HG03342 (cell line): ENCODE results near the gene NEU4.
"Not testable (repeated sequence)": the region's sequence is repeated elsewhere in the genome, so short reads cannot be mapped to it uniquely, and the experiment has no call there.

ENCODE experiments used
- ATAC-seq: cut with Tn5 transposase; IDR thresholded peaks from one replicate; pipeline ENCODE4 v1.9.1; 2021; ENCODE audit warnings: mild to moderate bottlenecking, moderate library complexity; ENCODE audit not compliant: unreplicated experiment

Gene NEU4, protein sequence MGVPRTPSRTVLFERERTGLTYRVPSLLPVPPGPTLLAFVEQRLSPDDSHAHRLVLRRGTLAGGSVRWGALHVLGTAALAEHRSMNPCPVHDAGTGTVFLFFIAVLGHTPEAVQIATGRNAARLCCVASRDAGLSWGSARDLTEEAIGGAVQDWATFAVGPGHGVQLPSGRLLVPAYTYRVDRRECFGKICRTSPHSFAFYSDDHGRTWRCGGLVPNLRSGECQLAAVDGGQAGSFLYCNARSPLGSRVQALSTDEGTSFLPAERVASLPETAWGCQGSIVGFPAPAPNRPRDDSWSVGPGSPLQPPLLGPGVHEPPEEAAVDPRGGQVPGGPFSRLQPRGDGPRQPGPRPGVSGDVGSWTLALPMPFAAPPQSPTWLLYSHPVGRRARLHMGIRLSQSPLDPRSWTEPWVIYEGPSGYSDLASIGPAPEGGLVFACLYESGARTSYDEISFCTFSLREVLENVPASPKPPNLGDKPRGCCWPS

DNA sequence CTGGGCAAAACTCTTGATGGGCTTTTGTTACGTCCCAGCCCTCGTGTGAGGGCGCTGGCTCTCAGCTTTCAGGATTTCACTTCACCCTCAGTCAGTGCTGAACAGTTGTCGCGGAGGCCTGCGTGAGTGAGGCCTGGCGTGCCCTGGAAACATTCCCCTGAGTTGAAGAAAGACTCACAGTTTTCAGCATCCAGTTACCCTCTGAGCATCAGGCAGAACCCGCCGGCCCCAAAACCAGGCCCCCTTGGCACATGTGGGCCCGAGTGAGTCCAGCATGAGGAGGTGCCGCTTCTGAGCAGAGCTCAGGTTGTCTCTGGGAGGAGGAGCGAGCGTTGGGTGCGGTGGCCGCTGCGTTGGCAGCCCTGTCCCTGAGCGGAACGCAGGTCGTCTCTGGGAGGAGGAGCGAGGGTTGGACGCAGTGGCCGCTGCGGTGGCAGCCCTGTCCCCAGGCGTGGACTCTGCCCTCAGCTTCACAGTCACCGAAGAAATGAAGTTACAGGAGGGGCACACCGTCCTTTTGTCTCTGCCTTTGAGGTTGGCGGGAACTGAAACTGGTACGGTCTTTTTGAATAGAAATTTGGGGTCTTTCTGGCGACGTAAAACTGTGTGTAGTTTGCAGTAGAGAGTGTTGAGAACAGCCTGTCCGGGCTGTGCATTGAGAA is at the start of gene NEU4:
Gene NEU4 (plus strand): TSS at position 473 of the 662 bp plus-strand sequence. CDS start 5,292 bp downstream, outside the sequence.
- ATAC-seq: no peak

DNA sequence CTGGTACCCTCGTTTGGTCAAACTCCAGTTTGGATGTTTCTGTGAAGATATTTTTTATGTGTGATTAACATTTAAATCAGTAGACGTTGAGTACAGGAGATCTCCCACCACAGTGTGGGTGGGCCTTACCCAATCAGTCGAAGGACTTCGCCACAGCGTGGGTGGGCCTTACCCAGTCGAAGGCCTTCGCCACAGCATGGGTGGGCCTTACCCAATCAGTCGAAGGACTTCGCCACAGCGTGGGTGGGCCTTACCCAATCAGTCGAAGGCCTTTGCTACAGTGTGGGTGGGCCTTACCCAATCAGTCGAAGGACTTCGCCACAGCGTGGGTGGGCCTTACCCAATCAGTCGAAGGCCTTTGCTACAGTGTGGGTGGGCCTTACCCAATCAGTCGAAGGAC is 49.1 kb upstream of the NEU4 start:
- not testable (repeated sequence) for ATAC-seq

DNA sequence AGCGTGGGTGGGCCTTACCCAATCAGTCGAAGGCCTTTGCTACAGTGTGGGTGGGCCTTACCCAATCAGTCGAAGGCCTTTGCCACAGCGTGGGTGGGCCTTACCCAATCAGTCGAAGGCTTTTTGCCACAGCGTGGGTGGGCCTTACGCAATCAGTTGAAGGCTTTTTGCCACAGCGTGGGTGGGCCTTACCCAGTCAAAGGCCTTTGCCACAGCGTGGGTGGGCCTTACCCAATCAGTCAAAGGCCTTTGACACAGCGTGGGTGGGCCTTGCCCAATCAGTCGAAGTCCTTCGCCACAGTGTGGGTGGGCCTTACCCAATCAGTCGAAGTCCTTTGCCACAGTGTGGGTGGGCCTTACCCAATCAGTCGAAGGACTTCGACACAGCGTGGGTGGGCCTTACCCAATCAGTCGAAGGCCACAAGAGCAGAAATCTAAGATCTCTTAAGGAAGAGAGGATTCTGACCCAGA is 48.7 kb upstream of the NEU4 start:
- ATAC-seq: no peak

DNA sequence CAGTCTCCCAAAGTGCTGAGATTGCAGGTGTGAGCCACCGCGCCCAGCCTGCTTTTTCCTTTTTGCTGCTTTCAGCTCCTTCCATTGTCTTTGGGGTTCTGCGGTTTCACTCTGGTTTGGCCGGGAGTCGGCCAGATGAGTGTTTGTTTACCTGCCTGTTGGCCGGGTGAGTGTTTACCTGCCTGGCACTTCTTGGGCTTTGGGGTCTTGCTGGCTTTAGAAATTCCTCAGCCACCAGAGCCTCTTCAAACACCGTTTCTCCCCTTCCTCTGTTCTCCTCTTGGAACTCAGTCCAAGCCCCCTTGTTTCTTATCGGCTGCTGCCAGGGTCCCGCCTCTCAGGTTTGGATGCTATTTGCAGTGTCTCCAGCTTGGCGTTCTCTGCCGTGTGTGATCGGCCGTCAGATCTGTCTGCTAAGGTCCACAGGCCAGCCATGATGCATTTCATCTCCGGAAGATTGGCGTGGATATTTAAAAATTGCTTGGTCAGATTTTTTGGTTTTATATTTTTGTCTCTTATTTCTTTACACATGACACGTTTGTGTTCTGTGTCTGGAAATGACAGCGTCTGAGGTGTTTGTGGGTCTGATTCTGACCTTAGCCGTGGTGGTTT is 46.6 kb upstream of the NEU4 start:
- ATAC-seq: no peak

DNA sequence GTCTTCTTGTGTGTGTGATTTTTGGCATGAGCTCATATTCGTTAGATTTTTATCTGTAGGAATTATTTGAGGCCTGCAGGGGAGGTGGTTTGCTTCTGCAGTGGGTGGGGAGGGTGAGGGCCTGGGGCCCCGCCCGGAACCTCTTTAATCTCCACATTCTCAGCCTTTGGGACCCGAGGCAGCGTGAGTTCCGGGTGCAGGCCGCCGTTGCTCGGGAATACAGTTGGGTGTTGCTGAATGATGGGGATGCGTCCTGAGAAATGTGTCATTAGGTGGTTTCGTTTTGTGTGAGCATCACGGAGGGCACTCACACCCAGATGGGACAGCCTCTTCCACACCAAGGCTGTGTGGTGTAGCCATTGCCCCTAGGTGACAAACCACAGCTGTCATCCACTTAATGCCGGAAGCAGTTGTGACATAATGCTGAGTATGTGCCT is 46.0 kb upstream of the NEU4 start:
- no peak for ATAC-seq

DNA sequence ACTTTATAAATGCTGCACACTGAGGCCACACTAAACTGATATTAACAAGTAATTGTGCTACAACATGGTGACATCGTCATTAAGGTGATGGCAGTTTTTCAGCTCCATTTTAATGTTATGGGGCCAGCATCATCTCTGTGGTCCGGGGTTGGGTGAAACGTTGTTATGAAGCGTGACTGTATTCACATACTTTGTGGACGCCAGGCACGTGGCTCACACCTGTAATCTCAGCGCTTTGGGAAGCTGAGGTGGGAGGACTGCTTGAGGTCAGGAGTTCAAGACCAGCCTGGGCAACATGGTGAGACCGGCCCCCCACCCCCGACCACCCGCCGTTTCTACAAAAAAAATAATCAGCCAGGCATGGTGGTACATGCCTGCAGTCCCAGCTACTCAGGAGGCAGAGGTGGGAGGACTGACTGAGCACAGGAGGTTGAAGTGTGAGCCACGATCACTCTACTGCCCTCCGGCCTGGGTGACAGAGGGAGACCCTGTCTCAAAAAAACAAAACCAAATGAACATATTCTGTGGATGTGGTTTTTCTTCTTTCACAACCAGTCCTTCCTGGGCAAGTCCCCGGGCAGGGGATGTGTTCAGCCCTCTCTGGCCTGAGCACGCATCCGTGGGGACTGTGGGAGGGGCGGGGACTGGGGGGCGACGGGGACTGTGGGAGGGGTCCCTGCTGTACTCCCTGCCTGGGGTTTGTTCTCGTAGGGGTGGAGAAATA is 45.3 kb upstream of the NEU4 start:
- ATAC-seq: no peak

DNA sequence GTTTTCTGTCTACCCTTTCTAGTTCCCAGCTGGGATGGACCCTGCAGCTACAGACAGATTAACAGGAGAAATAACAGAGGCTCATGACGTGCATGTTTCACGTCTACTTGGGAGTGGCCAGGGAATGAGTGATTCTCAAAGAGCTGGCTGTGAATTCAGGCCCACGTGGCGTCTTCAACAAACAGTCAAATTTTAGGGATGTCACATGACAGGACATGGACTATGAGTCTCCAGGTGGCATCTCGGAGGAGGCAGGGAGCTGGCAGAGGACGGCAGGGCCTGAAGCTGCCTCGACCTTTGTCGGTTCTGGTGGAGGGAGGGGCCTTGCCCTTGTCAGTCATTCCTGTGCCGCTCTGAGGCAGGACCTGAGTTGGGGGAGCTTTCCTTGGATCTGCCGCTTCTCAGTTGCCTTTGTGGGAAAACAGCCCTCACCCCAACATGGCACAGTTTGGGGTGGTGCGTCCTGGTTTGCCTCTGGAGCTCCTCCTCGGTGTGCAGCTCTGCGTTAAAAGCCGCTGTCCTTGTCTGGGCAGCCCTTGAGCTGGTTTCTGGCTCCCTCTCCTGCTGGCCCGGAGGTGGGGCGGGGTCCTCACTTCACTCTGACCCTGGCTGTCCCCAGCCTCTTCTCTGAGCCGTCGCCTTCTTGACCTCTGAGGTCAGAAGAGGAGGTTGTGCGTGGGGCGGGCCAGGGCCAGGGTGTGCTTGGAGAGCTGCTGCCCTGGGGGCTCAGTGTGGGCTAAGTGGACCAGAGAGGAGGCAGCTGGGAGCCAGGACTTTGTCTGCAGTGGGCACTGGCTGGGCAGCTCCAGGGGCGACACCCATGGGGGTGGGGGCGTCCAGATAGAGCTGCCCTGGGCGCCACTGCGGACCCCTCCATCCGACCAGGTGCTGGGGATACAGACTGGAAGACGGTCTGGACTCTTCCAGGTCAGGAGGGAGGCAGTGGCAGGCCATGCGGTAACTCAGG is 44.4 kb upstream of the NEU4 start:
- no peak for ATAC-seq

DNA sequence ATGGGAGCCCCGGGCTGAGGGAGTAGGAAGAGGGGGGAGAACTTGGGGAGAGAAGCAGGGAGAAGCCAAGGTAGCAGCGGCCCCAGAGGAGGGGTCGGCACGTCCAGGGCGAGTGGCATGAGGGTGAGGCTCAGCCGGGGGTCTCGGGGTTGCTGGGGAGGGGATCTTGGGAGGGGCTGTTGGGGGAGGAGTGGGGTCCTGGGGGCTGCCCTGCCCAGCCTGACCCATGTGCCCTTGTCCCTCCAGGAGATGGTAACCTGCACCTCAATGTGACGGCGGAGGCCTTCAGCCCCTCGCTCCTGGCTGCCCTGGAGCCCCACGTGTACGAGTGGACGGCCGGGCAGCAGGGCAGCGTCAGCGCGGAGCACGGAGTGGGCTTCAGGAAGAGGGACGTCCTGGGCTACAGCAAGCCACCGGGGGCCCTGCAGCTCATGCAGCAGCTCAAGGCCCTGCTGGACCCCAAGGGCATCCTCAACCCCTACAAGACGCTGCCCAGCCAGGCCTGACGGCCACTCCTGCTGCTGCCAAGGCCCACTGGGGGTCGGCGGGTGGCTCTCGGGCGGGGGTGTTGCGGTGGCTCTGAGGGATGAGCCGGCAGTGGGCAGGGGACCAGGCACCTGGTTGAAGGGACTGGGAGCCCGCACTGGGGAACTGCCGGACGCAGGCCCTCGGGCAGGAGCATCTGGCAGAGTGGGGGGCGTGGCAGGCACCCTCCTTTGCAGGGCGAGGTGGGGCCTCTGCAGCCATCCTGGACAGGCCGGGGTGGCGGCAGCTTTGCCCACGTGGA is 41.3 kb upstream of the NEU4 start:
- ATAC-seq: no peak

DNA sequence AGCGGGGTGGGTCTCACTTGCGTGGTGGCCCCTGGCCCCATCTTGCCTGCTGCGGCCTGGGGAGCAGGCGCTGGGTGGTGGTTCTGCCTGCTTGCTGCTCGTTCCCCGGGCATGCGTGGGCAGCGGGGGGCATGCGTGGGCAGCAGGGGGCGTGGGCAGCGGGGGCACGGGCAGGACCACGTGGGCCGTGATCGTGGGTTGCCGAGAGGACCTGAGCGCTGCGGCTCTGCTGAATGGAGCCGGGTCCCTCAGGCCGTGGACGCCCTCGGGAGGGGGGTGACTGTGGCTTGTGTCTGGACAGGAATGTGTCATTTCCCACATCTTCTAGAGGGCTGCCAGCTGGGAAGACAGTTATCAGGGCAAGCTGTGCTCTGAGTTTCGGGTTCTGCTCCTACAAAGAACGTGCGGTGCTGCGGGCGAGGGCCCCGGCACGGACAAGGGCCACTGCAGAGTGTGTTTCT is 40.7 kb upstream of the NEU4 start:
- no peak for ATAC-seq

DNA sequence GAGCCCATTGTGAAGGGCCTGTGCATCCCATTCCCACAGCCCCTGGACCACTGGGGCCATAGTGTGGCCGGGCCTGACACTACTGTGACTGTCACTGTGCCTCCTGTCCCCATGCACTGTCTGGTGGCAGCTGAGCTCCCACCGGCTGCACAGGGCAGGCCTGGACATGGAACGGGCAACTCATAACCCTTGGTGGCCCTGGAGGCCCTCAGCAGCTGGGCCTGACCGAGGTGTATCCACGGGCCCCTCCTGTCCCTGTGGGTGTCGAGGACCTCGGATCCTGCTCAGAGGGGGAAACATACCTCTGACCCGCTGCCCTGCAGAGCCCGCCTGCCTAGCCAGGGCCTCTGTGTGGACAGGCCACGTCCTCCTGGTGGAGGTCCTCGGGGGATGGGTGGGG is 40.1 kb upstream of the NEU4 start:
- ATAC-seq: no peak

DNA sequence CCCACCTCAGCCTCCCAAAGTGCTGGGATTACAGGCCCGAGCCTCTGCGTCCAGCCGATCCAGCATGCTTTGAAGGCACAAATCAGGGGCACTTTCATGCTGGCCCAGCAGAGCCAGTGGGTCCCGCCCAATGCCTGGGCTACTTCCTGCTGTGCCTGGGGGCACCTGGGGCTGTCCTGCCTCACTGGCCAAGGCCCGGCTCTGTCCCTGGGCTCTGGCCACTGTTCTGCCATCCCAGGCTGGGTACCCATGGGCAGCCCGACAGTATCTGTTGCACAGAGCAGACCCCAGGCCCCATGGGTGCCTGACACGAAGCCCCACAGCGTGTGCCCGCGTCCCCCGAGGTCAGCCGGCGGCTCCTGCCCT is 39.2 kb upstream of the NEU4 start:
- no peak for ATAC-seq

DNA sequence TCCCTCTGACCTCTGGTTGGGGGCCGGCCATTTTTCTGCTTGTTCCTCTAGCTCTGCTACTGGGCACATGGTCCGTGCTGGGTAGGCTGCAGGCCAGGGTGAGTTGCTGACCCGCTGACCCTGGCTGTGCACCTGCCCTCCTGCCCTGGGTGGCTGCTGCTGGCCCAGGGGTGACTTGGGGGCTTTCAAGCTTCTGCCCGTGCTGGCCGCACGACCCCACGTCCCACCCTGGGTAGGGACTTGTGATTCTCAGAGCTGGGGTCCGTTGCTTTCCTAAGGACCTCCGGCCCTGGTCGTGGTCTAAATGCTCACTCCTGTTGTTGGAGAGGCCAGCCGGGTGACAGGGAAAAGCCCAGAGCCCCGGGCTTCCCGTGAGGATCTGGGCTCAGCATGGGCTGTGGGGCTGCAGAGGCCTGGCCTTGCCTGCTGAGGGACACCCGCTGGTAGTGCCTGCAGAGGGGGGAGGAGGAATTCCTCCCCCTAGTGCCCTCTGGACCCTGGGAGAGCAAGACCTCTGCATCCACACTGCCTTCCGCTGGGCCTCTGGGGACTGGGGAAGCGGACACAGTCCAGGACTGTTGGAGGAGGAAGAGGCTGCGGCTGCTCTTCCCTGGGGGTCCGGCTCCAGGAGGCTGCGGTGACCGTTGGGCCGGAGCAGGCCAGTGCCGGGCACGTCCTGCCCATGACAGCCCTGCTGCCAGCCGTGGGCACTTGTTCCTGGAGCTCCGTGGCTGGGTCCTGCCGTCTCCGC is 38.6 kb upstream of the NEU4 start:
- ATAC-seq: no peak

DNA sequence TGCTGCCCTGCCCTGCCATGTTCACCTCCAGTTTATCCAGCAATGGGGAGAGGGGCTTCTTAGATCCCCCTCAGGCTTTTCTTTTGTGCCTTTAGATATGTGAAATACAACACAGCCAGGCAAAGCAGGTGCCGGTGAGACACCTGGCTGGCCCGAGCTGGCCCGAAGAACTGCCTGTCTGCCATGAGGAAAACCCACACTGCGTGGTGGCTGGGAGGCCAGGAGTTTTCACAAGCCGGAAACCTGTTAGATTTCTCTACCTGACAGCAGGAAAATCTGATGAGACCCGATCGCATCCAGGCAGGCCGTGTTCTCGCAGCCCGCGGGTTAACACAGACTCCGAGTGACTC is 38.1 kb upstream of the NEU4 start:
- no peak for ATAC-seq

DNA sequence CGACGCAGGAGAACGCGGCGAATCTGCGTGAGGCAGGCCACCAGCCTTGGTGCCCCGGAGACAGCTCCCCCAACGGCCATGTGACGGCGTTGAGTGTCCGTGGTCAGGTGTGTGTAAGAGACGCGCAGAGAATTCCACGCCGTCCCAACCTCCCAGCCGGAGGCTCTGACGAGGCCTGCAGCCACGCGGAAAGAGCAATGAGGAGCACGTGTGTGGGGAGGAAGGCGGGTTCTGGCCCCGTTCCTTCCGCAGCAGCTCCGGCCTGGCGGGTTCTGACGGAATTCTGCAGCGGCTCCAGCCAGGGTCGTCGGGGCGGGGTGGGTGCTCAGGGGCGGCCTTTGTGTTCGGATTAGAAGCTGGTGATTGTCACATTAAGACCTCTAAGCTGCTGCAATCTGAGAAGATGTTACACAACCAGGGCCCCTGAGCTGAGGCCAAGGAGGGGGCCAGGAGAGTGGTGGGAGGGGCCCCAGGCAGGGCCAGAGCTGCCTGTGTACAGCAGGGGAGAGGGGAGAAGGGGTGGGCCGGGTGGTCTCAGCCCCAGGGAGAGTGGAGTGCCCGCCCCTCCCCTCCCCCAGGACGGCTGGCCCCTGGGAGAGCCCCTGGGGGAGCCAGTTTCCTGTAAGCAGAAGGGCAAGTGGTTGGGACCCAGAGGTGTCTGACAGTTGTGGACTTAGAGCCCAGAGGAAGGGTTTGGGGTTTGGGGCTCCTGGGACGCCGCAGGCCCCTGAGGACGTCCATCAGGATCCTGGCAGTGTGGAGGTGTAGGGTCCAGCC is 37.5 kb upstream of the NEU4 start:
- no peak for ATAC-seq

DNA sequence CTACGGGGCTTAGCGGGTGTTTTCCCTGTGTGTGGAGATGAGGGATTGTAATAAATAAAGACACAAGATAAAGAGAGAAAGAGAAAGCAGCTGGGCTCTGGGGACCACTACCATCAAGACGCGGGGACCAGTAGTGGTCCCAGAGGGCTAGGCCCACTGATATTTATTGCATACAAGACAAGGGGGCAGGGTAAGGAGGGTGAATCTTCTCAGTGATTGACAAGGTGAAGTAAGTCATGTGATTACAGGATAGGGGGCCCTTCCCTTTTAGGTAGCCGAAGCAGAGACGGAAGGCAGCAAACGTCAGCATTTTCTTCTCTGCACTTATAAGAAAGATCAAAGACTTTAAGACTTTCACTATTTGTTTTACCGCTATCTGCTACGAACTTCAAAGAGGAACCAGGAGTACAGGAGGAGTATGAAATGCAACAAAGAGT is 36.9 kb upstream of the NEU4 start:
- no peak for ATAC-seq

DNA sequence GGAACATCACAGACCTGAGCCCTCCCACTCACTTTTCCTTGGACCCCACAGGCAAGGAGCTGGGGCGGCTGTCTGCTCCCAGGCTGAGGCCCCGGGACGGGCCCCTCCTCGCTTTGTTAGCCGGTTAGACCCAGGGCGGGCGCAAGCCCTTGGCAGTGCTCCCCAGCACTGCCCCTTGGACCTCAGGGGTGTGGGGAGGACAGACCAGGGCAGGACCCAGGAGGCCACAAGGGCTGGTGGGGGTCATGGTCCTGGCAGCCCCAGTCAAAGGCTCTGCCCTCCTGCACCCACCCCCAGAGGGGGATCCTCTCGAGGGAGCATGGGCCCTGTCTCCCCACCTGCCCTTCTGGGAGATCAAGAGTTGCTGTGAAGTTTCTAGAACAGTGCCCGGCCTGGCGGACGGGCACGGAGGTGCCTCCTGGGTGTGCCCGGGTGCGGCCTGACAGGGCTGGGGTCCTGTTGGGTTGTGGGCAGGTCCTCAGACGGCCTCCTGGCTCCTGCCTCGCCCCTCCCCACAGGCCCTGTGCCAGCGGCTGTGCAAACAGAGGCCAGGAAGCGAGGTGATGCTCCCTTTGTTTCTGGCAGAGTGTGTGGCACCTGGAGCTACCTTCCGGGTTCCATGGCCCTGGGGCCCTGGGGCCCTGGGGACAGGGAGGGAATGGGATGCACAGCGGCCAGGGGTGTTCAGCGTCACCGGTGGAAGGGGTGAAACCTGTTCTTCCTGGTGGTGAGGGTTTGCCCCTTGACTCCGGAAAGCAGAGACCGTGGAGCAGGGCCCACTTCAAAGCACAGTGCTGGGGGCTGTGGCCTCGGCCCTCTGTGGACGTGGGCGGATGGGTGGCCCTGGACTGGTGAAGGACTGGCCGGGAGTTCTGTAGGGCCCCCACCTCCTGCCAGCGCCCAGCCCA is 35.2 kb upstream of the NEU4 start:
- ATAC-seq: no peak
